SK-N-SH (cell line): ENCODE results near the gene SPRN. TPM values are rescaled to one million over a fixed set of nuclear protein-coding genes. Genes with fewer than 3 reads are reported as not detected.
"Not testable (repeated sequence)": the region's sequence is repeated elsewhere in the genome, so short reads cannot be mapped to it uniquely, and the experiment has no call there.

Source experiments
- CTCF ChIA-PET: fragments of 300-600, 350-600 bp; formaldehyde crosslinking; extraction: SDS; loops from one replicate; lab custom pipeline; 2021; lab: Yijun Ruan, JAX
- POLR2A ChIA-PET: fragments of 350-600 bp; sonication (Branson Sonifier 250); formaldehyde crosslinking; extraction: SDS; loops from one replicate; lab custom pipeline; 2020; ENCODE audit warnings: antibody characterized with exemption, inconsistent platforms; lab: Yijun Ruan, JAX
- DNase-seq: peaks from one replicate; pipeline ENCODE4 v3.0.0; 2012
- H2AFZ ChIP-seq: fragments of 200-600 bp; sonication (generic); 2 replicates; pipeline ENCODE4 v1.8.1; 2016; ENCODE audit warnings: antibody characterized with exemption, mild to moderate bottlenecking, low read depth
- H3F3A ChIP-seq: fragments of 200-600 bp; sonication (generic); replicated peaks from 2 replicates; pipeline ENCODE3; 2016; ENCODE audit warnings: antibody characterized with exemption, mild to moderate bottlenecking; ENCODE audit not compliant: insufficient read depth
- H3K27ac ChIP-seq, 2 experiments: fragments of 200-500 bp in 1 of 2; fragments of 200-600 bp in 1 of 2; sonication (Bioruptor generic) in 1 of 2; sonication (generic), shearing (Covaris generic) in 1 of 2; 2 replicates each; pipeline versions ENCODE4 v1.5.1 to v1.6.1; 2014 to 2016; ENCODE audit warnings: low read depth in 2 of 2, inconsistent platforms in 1 of 2, low read length in 1 of 2, mild to moderate bottlenecking in 1 of 2, mixed read lengths in 1 of 2
- H3K27me3 ChIP-seq: fragments of 200-600 bp; sonication (generic), shearing (Covaris generic); 2 replicates; pipeline ENCODE4 v1.6.1; 2016; ENCODE audit warnings: mixed run types; ENCODE audit not compliant: insufficient read depth
- H3K36me3 ChIP-seq, 2 experiments: fragments of 200-500 bp in 1 of 2; fragments of 200-600 bp in 1 of 2; sonication (Bioruptor generic) in 1 of 2; sonication (generic) in 1 of 2; replicated peaks in 1 of 2; 2 replicates each; pipeline versions ENCODE3 to v1.5.1; 2014 to 2016; ENCODE audit warnings: low read length in 1 of 2, mild to moderate bottlenecking in 1 of 2; ENCODE audit not compliant: insufficient read depth in 2 of 2, control insufficient read depth in 1 of 2
- H3K4me1 ChIP-seq, 2 experiments: fragments of 200-500 bp in 1 of 2; fragments of 200-600 bp in 1 of 2; sonication (Bioruptor generic) in 1 of 2; sonication (generic), shearing (Covaris generic) in 1 of 2; 2 replicates each; pipeline versions ENCODE4 v1.5.1 to v1.6.1; 2014 to 2016; ENCODE audit warnings: low read depth in 1 of 2, low read length in 1 of 2, mixed run types in 1 of 2; ENCODE audit not compliant: insufficient read depth in 2 of 2, control insufficient read depth in 1 of 2
- H3K4me2 ChIP-seq: fragments of 200-600 bp; sonication (generic), shearing (Covaris generic); 2 replicates; pipeline ENCODE4 v1.6.1; 2017; ENCODE audit warnings: mixed run types
- H3K4me3 ChIP-seq, 2 experiments: fragments of 200-500 bp in 1 of 2; fragments of 200-600 bp in 1 of 2; sonication (Bioruptor generic) in 1 of 2; sonication (generic), shearing (Covaris generic) in 1 of 2; 2 replicates each; pipeline versions ENCODE4 v1.5.1 to v1.8.1; 2014 to 2016; ENCODE audit warnings: low read depth in 2 of 2, inconsistent platforms in 1 of 2, low read length in 1 of 2, mild to moderate bottlenecking in 1 of 2, mixed read lengths in 1 of 2, moderate library complexity in 1 of 2
- H3K79me2 ChIP-seq: fragments of 200-600 bp; sonication (generic); 2 replicates; pipeline ENCODE4 v1.8.1; 2017; ENCODE audit warnings: mild to moderate bottlenecking; ENCODE audit not compliant: insufficient read depth
- H3K9ac ChIP-seq: fragments of 200-600 bp; sonication (generic); 2 replicates; pipeline ENCODE4 v1.6.1; 2017; ENCODE audit warnings: mixed run types
- H3K9me2 ChIP-seq: fragments of 200-600 bp; sonication (generic); 2 replicates; pipeline ENCODE4 v1.6.1; 2017; ENCODE audit warnings: mixed run types
- H3K9me3 ChIP-seq: fragments of 200-600 bp; sonication (generic); 2 replicates; pipeline ENCODE4 v1.6.1; 2017; ENCODE audit warnings: mixed run types, mild to moderate bottlenecking, moderate library complexity
- H4K20me1 ChIP-seq: fragments of 200-600 bp; sonication (generic); 2 replicates; pipeline ENCODE4 v1.6.1; 2017; ENCODE audit warnings: mild to moderate bottlenecking, mixed run types; ENCODE audit not compliant: insufficient read depth
- CHD2 ChIP-seq: fragments of 150-350 bp; IDR thresholded peaks from 2 replicates; pipeline ENCODE4 v1.6.1; 2018; ENCODE audit warnings: low read length; ENCODE audit not compliant: partially characterized antibody
- ELF1 ChIP-seq: IDR thresholded peaks from 2 replicates; pipeline ENCODE4 v1.4.0; 2012
- EP300 ChIP-seq, 2 experiments: IDR thresholded peaks; 2 replicates each; pipeline versions ENCODE4 v1.4.0 to v1.6.1; 2012; ENCODE audit warnings: borderline replicate concordance in 1 of 2, low read depth in 1 of 2, low read length in 1 of 2
- FOSL2 ChIP-seq: IDR thresholded peaks from 2 replicates; pipeline ENCODE4 v1.4.0; 2012; ENCODE audit warnings: low read depth, mild to moderate bottlenecking, moderate library complexity, borderline replicate concordance
- GATA2 ChIP-seq: sonication (generic); formaldehyde crosslinking; IDR thresholded peaks from 2 replicates; pipeline ENCODE4 v1.5.0; 2020; ENCODE audit warnings: mild to moderate bottlenecking, missing genetic modification reagents
- JUND ChIP-seq: IDR thresholded peaks from 2 replicates; pipeline ENCODE4 v1.4.0; 2012
- NFIC ChIP-seq: IDR thresholded peaks from 2 replicates; pipeline ENCODE4 v1.4.0; 2012; ENCODE audit warnings: borderline replicate concordance
- NRF1 ChIP-seq: IDR thresholded peaks from 2 replicates; pipeline ENCODE4 v1.6.1; 2012; ENCODE audit warnings: low read depth, mild to moderate bottlenecking, low read length
- POLR2AphosphoS5 ChIP-seq: IDR thresholded peaks from 2 replicates; pipeline ENCODE4 v1.6.1; 2012; ENCODE audit warnings: low read depth, low read length
- RAD21 ChIP-seq: IDR thresholded peaks from 2 replicates; pipeline ENCODE4 v1.6.1; 2012; ENCODE audit warnings: mild to moderate bottlenecking, low read length
- RCOR1 ChIP-seq: fragments of 150-350 bp; IDR thresholded peaks from 2 replicates; pipeline ENCODE4 v1.6.1; 2017; ENCODE audit warnings: antibody characterized with exemption, low read length
- RFX5 ChIP-seq: IDR thresholded peaks from 2 replicates; pipeline ENCODE4 v1.6.1; 2012; ENCODE audit warnings: mild to moderate bottlenecking, improper control_type of control experiment, low read length
- SIN3A ChIP-seq: IDR thresholded peaks from 2 replicates; pipeline ENCODE4 v1.6.1; 2012; ENCODE audit warnings: low read depth, mild to moderate bottlenecking, low read length, moderate library complexity, borderline replicate concordance
- TAF1 ChIP-seq: IDR thresholded peaks from 2 replicates; pipeline ENCODE4 v1.6.1; 2012; ENCODE audit warnings: low read depth, mild to moderate bottlenecking, low read length, moderate library complexity, borderline replicate concordance
- WGBS: methylation state at CpG from one replicate; pipeline ENCODE4 v1.1.6; 2017; ENCODE audit warnings: low lambda C conversion rate; 5-methylcytosine and 5-hydroxymethylcytosine counted together
- polyA plus RNA-seq, 3 experiments: library from polyadenylated mRNA; depleted of rRNA; stranded (reverse); fragments of >200 nt; gene quantifications; 2 replicates each; pipeline ENCODE4 v1.2.3, GENCODE V29; 2012
- TF ChIP-seq, protein P1 (sequence below): IDR thresholded peaks from 2 replicates; pipeline ENCODE4 v1.4.0; 2012; ENCODE audit warnings: low read depth, borderline replicate concordance
- TF ChIP-seq, protein P2 (sequence below): IDR thresholded peaks from 2 replicates; pipeline ENCODE4 v1.4.0; 2012; ENCODE audit warnings: low read depth, borderline replicate concordance
- TF ChIP-seq, protein P3 (sequence below): IDR thresholded peaks from 2 replicates; pipeline ENCODE4 v1.6.1; 2012; ENCODE audit warnings: mild to moderate bottlenecking, low read depth, low read length, moderate library complexity
- TF ChIP-seq, protein P4 (sequence below): fragments of 200-600 bp; sonication (generic); IDR thresholded peaks from 2 replicates; pipeline ENCODE4 v1.6.1; 2017; ENCODE audit warnings: antibody characterized with exemption, mild to moderate bottlenecking, moderate library complexity

Gene SPRN
- polyA plus RNA-seq, 1 of the 3 experiments (the other 2 are of a cell fraction), result 1.2 TPM

DNA sequence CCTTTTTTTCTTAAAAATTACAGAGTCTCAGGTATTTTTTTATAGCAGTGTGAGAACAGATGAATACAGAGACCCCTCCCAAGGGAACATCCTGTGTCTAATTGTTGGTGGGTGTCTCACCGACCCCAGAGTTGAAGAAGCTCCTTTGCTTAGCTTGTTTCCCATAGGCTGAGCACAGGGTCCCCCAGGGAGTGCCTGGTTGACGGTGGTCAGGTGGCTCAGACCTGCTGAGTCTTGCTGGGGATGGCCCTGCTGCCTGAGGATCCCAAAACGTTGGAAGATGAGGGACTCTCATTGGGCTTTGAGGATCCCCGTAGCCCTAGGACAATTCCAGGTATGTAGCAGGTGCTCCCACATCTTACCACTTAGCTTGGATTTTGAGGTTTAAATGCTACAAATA is 48.8 kb upstream of the SPRN start (continued):
- TF ChIP-seq FOSL2, result no peak
- TF ChIP-seq ELF1, result no peak
- TF ChIP-seq NRF1, result no peak
- TF ChIP-seq RAD21, result no peak
- TF ChIP-seq, protein P1, sequence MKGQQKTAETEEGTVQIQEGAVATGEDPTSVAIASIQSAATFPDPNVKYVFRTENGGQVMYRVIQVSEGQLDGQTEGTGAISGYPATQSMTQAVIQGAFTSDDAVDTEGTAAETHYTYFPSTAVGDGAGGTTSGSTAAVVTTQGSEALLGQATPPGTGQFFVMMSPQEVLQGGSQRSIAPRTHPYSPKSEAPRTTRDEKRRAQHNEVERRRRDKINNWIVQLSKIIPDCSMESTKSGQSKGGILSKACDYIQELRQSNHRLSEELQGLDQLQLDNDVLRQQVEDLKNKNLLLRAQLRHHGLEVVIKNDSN, result no peak
- TF ChIP-seq RFX5, result no peak
- no peak for TF ChIP-seq GATA2 (CRISPR knock-in tag)

DNA sequence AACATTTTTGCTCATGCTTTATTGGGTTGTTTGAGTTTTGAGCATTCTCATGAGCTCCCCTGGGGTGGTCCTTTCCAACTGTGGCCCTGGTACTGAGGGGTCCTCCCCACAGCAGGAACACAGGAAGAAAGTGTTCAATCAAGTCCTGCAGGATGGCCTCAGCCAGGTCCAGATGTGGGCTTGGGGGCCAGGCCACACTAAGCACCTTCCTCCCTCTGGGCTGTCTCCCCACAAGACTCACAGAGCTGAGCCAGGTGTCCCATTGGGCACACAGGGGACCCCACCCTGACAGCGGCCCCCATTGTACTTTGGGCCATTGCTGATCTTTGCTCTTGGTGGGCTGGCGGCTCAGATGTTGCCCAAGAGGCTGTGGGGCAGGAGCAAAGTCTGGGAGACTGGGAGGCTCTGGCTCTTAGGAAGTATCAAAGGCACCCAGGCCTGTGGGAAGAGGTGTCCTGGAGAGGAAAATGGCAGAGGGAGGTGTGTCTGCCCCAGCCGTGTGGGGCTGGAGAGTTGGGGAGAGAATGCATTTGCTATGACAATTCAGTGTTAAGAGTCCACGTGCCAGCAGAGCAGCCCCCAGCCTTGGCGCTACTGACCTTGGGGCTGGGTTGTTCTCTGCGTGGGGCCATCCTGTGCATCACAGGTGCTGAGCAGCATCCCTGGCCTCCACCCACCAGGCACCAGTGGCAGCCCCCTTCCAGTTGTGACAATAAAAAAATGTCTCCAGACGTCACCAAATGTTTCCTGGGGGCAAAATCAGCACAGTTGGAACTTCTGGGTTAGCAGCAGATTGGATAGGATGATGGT is 47.1 kb upstream of the SPRN start:
- TF ChIP-seq GATA2 (CRISPR knock-in tag) (no peak), POLR2AphosphoS5 (no peak), EP300 (IDR thresholded peaks at IDR 0.05; ENCODE audit: borderline replicate concordance in 1 of 2, low read depth in 1 of 2, low read length in 1 of 2) (no peak), RAD21 (no peak), SIN3A (no peak), NFIC (no peak), RFX5 (no peak), RCOR1 (no peak), CHD2 (no peak), JUND (no peak), FOSL2 (no peak), TAF1 (no peak)
- TF ChIP-seq, protein P2, sequence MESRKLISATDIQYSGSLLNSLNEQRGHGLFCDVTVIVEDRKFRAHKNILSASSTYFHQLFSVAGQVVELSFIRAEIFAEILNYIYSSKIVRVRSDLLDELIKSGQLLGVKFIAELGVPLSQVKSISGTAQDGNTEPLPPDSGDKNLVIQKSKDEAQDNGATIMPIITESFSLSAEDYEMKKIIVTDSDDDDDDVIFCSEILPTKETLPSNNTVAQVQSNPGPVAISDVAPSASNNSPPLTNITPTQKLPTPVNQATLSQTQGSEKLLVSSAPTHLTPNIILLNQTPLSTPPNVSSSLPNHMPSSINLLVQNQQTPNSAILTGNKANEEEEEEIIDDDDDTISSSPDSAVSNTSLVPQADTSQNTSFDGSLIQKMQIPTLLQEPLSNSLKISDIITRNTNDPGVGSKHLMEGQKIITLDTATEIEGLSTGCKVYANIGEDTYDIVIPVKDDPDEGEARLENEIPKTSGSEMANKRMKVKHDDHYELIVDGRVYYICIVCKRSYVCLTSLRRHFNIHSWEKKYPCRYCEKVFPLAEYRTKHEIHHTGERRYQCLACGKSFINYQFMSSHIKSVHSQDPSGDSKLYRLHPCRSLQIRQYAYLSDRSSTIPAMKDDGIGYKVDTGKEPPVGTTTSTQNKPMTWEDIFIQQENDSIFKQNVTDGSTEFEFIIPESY, result no peak
- TF ChIP-seq, protein P3, sequence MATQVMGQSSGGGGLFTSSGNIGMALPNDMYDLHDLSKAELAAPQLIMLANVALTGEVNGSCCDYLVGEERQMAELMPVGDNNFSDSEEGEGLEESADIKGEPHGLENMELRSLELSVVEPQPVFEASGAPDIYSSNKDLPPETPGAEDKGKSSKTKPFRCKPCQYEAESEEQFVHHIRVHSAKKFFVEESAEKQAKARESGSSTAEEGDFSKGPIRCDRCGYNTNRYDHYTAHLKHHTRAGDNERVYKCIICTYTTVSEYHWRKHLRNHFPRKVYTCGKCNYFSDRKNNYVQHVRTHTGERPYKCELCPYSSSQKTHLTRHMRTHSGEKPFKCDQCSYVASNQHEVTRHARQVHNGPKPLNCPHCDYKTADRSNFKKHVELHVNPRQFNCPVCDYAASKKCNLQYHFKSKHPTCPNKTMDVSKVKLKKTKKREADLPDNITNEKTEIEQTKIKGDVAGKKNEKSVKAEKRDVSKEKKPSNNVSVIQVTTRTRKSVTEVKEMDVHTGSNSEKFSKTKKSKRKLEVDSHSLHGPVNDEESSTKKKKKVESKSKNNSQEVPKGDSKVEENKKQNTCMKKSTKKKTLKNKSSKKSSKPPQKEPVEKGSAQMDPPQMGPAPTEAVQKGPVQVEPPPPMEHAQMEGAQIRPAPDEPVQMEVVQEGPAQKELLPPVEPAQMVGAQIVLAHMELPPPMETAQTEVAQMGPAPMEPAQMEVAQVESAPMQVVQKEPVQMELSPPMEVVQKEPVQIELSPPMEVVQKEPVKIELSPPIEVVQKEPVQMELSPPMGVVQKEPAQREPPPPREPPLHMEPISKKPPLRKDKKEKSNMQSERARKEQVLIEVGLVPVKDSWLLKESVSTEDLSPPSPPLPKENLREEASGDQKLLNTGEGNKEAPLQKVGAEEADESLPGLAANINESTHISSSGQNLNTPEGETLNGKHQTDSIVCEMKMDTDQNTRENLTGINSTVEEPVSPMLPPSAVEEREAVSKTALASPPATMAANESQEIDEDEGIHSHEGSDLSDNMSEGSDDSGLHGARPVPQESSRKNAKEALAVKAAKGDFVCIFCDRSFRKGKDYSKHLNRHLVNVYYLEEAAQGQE, result no peak
- TF ChIP-seq, protein P4, sequence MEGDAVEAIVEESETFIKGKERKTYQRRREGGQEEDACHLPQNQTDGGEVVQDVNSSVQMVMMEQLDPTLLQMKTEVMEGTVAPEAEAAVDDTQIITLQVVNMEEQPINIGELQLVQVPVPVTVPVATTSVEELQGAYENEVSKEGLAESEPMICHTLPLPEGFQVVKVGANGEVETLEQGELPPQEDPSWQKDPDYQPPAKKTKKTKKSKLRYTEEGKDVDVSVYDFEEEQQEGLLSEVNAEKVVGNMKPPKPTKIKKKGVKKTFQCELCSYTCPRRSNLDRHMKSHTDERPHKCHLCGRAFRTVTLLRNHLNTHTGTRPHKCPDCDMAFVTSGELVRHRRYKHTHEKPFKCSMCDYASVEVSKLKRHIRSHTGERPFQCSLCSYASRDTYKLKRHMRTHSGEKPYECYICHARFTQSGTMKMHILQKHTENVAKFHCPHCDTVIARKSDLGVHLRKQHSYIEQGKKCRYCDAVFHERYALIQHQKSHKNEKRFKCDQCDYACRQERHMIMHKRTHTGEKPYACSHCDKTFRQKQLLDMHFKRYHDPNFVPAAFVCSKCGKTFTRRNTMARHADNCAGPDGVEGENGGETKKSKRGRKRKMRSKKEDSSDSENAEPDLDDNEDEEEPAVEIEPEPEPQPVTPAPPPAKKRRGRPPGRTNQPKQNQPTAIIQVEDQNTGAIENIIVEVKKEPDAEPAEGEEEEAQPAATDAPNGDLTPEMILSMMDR, result no peak
- TF ChIP-seq, all 33 proteins: peak for 0
- H2AFZ ChIP-seq, result no peak overlapping the region
- H3K36me3 ChIP-seq, result no peaks in the 10 kb centered on the region
- no peaks in the 10 kb centered on the region for H3F3A ChIP-seq
- no peak overlapping the region for H3K9ac ChIP-seq
- H3K9me2 ChIP-seq, result no peaks in the 10 kb centered on the region
- CTCF ChIA-PET, result no interaction called here
- H3K27me3 ChIP-seq, result peaks cover 6% of the 10 kb centered on the region; the same call in 1 of the 2 replicates
- no peaks in the 10 kb centered on the region for H3K9me3 ChIP-seq
- no peaks in the 10 kb centered on the region for H3K4me1 ChIP-seq
- no peaks in the 10 kb centered on the region for H4K20me1 ChIP-seq
- H3K27ac ChIP-seq, result no peak overlapping the region
- 31% methylated on average over 4 of the region's 7 CpGs for WGBS
- DNase-seq, result no peak
- POLR2A ChIA-PET, result no interaction called here
- no peak overlapping the region for H3K4me3 ChIP-seq
- no peak overlapping the region for H3K4me2 ChIP-seq
- no peaks in the 10 kb centered on the region for H3K79me2 ChIP-seq

DNA sequence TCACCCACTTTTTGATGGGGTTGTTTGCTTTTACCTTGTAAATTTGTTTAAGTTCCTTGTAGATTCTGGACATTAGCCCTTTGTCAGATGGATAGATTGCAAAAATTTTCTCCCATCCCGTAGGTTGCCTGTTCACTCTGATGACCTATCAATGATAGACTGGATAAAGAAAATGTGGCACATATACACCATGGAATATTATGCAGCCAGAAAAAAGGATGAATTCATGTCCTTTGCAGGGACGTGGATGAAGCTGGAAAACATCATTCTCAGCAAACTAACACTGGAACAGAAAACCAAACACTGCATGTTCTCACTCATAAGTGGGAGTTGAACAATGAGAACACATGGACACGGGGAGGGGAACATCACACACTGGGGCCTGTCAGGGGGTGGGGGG is 44.8 kb upstream of the SPRN start:
- CTCF ChIA-PET, result not testable (repeated sequence)

More for the DNA sequence above, 44.8 kb upstream of the SPRN start:
- H2AFZ ChIP-seq, H3K9ac ChIP-seq, H3K4me2 ChIP-seq, H3K36me3 ChIP-seq, H3K4me1 ChIP-seq, H3F3A ChIP-seq, H3K9me2 ChIP-seq, H4K20me1 ChIP-seq, H3K9me3 ChIP-seq, POLR2A ChIA-PET, DNase-seq, H3K27ac ChIP-seq, H3K79me2 ChIP-seq, H3K27me3 ChIP-seq, H3K4me3 ChIP-seq: not testable (repeated sequence)
- 6% methylated on average over 3 of the region's 3 CpGs for WGBS
